ENCODE results near the gene SLU7.
"Not testable (repeated sequence)": the region's sequence is repeated elsewhere in the genome, so short reads cannot be mapped to it uniquely, and the experiment has no call there.

Gene SLU7

GRCh38 chr5:160450164-160450932 is 31.5 kb upstream of the SLU7 start:
- no peak for FAIRE-seq

- no peak for FAIRE-seq
Measured at GRCh38 chr5:160449458-160449857, 30.6 kb upstream of the SLU7 start.

GRCh38 chr5:160448886-160449285 is 30.0 kb upstream of the SLU7 start:
- FAIRE-seq: no peak

GRCh38 chr5:160445751-160446150 is 26.9 kb upstream of the SLU7 start:
- no peak for FAIRE-seq

- no peak for FAIRE-seq
Measured at GRCh38 chr5:160445132-160445531, 26.3 kb upstream of the SLU7 start.

- FAIRE-seq: no peak
Measured at GRCh38 chr5:160444407-160444806, 25.5 kb upstream of the SLU7 start.

- FAIRE-seq: no peak
Measured at GRCh38 chr5:160442824-160443431, 24.0 kb upstream of the SLU7 start.

GRCh38 chr5:160441311-160441781 is 22.5 kb upstream of the SLU7 start:
- no peak for FAIRE-seq

- peak; percentile 73 for FAIRE-seq
Measured at GRCh38 chr5:160439205-160439600, 20.3 kb upstream of the SLU7 start.

GRCh38 chr5:160438316-160439204 is 19.7 kb upstream of the SLU7 start:
- no peak for FAIRE-seq

GRCh38 chr5:160437271-160437670 is 18.4 kb upstream of the SLU7 start:
- FAIRE-seq: peak; percentile 3

GRCh38 chr5:160436661-160437060 is 17.8 kb upstream of the SLU7 start:
- FAIRE-seq: not testable (repeated sequence)

- FAIRE-seq: no peak
Measured at GRCh38 chr5:160436017-160436416, 17.1 kb upstream of the SLU7 start.

GRCh38 chr5:160435532-160435931 is 16.7 kb upstream of the SLU7 start:
- FAIRE-seq: no peak

GRCh38 chr5:160434022-160434531 is 15.2 kb upstream of the SLU7 start:
- FAIRE-seq: no peak

- FAIRE-seq: no peak
Measured at GRCh38 chr5:160432787-160433186, 13.9 kb upstream of the SLU7 start.

- FAIRE-seq: no peak
Measured at GRCh38 chr5:160432196-160432595, 13.3 kb upstream of the SLU7 start.

GRCh38 chr5:160427607-160428006 is 8.7 kb upstream of the SLU7 start:
- FAIRE-seq: no peak

GRCh38 chr5:160423099-160423498 is 4.2 kb upstream of the SLU7 start:
- no peak for FAIRE-seq

- FAIRE-seq: peak; percentile 99
Measured at GRCh38 chr5:160421625-160422258, 2.9 kb upstream of the SLU7 start, which contains the start of gene PTTG1. Gene PTTG1, plus strand, starts transcription at chr5:160421855. Its CDS starts 458 bp downstream, at chr5:160422313.

- no peak for FAIRE-seq
Measured at GRCh38 chr5:160420331-160420610, 1.4 kb upstream of the SLU7 start.

GRCh38 chr5:160419458-160420330 is 813 bp upstream of the SLU7 start:
- no peak for FAIRE-seq

All from G401.6 (cell line).